ENCODE results near the gene IGSF9B. TPM values are rescaled to one million over a fixed set of nuclear protein-coding genes. Genes with fewer than 3 reads are reported as not detected.

The IGSF9B gene
- total RNA-seq, 1 donor from 2014 or later, result 2.0 TPM

Other genes starting within 250 kb of the IGSF9B start
- gene SPATA19, start 111.5 kb downstream of the IGSF9B start, total RNA-seq, result not detected in 2 replicates
- gene JAM3, start 112.1 kb upstream of the IGSF9B start, total RNA-seq, result 5.6 and 23.3 TPM in 2 replicates